Fibroblast of skin of left biceps (primary cell): Measurements from ENCODE around the gene IGF2BP3.

Experiments
- DNase-seq, 2 experiments: peaks; one replicate each; pipeline ENCODE4 v3.0.0-alpha.2; 2013; ENCODE audit warnings: low read depth in 2 of 2

IGF2BP3 gene

GRCh38 chr7:23377134-23377533, 93.2 kb downstream of the IGF2BP3 start:
- DNase-seq, result no peak

- no peak for DNase-seq
Observed at GRCh38 chr7:23373151-23374004, 96.9 kb downstream of the IGF2BP3 start.

DNA sequence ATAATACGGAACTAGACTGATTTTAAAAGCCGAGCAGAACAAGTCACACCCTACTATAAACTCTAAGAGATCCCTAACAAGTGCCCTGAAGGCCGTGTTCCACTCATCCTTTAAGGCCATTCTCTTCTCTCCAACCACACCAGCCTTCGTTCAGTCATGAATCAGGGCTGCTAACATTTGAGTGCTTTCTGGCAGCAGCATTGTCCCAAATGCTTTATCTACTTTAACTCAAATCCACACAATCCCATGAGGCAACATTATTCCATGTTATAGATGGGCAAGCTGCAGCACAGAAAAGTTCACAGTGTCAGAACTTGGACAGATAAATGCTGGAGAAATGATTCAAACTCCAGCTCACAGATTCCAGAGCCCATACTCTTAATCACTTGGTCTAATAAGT, 97.7 kb downstream of the IGF2BP3 start:
- no peak for DNase-seq

GRCh38 chr7:23371654-23372053, 98.6 kb downstream of the IGF2BP3 start:
- no peak for DNase-seq

DNA sequence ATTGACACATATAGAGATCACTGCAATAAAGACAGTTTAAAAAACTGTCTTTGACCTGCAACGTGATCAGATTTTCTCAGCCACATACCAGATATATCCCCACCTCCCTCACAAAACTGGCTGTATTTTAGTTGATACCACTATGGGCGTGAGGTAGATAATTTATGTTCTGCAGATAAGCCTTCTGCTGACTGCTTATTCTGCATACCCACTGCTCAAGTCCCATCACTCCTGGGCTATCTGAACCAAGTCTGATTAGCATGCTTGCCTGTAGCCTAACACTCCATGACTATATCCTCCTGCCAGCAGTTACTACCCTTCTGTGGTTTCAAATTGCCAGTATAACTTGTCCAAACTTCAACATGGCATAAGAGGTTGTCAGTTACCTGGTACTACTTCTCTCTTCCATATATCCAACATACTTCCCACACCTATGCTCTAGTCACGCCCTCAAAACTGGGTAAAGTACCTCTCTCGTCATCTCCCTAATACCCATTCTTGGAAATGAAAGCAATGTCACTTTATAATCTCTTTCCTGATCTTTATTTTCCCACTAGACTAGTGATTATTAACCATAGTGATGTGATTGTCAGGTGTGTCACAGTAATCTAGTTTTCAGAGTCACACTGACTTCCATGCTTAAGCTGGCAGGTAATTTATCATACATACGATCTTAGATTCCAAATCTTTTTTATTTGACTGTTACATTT, 100.4 kb downstream of the IGF2BP3 start:
- no peak for DNase-seq

- DNase-seq, result no peak
Observed at GRCh38 chr7:23369100-23369499, 101.2 kb downstream of the IGF2BP3 start.

DNA sequence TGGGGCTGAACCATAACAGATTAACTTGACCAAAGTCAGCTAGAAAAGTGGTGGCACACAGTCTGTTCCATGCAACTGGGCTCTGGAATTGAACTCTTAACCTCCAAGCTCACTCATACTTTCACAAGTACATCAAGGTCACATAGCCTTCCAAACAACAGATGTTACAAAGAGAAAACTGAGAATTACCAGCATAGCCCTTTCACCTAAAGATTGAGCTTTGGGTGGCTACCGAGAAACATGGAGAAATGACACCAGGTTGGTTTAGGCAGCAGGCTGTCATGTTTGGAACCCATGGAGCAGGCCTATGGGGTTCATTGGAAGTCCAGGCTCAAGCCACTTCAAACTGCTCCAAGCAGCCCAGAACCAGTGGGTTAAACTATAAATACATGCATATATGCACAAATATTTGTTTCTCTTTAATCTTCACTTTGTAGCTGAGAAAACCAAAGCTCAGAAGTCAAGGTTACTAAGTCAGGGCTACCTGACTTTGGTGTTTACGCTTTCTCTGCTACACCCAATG, 112.1 kb downstream of the IGF2BP3 start:
- no peak for DNase-seq

- no peak for DNase-seq
Observed at GRCh38 chr7:23357190-23358093, 112.8 kb downstream of the IGF2BP3 start.

GRCh38 chr7:23356726-23357125, 113.6 kb downstream of the IGF2BP3 start:
- no peak for DNase-seq

DNA sequence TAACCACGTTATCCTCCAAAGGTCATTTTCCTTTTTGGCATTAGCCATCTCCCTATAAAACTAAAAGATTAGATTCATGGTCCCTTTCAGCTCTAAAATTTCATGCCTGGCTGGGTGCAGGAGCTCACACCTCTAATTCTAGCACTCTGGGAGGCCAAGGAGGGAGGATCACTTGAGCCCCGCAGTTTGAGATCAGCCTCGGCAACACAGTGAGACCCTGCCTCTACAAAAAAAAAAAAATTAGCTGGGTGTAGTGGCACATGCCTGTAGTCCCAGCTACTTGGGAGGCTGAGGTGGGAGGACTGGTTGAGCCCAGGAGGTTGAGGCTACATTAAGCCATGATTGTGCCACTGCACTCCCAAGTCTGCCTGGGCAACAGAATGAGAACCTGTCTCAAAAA, 114.1 kb downstream of the IGF2BP3 start:
- no peak for DNase-seq

- no peak for DNase-seq
Observed at GRCh38 chr7:23353172-23353571, 117.1 kb downstream of the IGF2BP3 start.

DNA sequence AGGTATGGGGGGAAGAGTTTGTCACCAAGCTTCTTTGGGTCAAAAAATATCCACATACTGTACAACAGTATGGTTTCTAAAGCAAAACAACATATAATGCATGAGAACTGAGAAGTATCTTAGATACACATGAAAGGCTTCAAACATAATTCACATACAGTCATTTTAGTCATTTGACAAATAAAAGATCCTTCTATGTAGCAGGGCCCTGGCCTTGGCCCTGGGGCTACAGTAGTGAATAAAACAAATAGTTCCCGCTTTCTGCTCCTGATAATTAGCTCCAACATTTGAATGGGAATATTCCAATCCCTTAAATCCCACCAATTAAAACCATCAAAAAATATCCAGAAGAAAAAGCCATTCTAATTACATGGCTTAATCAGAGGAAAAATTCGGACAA, 119.8 kb downstream of the IGF2BP3 start:
- DNase-seq, result no peak

GRCh38 chr7:23349484-23350157, 120.7 kb downstream of the IGF2BP3 start:
- peak; percentile 54 to 60 for DNase-seq

GRCh38 chr7:23347682-23348180, 122.6 kb downstream of the IGF2BP3 start:
- DNase-seq, result peak; percentile 51

- DNase-seq, result no peak
Observed at GRCh38 chr7:23347033-23347681, 123.1 kb downstream of the IGF2BP3 start.

DNA sequence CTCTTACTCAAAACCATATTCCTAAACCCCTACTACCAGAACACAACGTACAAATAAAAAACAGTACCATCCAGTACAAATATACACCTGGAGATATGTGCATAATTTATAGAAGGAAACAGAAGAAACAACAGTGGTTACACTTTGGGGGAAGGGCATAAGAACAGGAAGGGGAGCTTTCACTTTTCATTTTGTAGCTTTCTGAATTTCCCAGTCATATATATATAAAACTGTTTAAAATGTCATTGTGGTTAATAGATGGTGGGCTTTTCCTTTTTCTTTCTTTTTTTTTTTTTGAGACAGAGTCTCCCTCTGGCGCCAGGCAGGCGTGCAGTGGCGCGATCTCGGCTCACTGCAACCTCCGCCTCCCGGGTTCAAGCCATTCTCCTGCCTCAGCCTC, 124.0 kb downstream of the IGF2BP3 start:
- no peak for DNase-seq

- DNase-seq, result no peak
Observed at GRCh38 chr7:23345601-23346000, 124.7 kb downstream of the IGF2BP3 start.

GRCh38 chr7:23343806-23344475, 126.3 kb downstream of the IGF2BP3 start:
- no peak for DNase-seq

GRCh38 chr7:23343102-23343501, 127.2 kb downstream of the IGF2BP3 start:
- no peak for DNase-seq
